ENCODE measurements around the gene CAMK2D.

The CAMK2D gene

DNA sequence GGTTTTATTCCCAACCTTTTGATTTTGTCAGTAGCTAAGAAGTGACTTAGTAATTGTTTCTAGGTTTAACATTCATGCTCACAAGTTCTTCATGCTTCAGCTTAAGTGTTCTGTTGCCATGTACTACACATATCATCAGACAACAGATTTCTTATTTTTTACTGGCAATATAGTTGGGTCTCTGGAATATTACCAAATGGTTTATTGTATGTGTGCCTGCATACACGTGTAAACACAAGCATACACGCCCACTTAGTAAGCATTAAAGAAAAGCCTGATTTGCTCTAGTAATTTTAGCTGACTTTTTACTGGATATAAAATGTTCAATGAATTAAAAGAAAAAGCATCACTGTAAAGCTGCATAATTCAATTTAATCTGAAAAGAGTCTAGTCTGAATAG, 199.8 kb downstream of the CAMK2D start:
- no peak for DNase-seq

DNA sequence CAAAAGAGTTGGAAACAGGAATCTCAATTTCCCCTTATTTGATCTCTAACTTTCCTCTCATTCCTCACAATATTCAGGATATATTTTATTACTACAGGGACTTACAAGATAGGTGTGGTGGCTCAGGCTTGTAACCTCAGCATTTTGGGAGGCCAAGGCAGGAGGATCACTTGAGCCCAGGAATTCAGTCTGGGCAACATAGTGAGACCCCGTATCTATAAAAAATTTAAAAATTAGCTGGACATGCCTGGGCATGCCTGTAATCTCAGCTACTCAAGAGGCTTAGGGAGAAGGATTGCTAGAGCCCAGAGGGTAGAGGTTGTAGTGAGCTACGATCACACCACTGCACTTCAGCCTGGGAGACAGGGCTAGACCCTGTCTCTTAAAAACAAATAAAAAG, 200.4 kb downstream of the CAMK2D start:
- DNase-seq, result no peak

DNA sequence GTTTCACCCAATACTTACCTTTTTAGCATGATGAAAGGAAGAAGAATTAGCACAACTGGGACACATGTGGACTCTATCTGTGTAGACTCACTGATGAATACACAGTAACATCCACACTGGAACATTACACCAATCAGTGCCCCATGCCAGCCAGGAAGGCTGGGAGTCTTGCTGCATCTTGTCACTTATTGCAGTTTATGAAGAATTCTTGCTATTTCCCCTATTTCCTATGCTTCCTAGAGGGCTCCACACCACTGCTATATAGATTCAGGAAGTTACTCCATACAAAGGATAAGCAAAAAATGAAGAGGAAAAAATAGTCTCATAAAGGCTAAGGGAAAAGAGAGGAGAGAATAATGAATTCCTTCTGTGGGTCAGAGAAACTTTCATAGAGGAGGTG, 201.0 kb downstream of the CAMK2D start:
- no peak for DNase-seq

DNA sequence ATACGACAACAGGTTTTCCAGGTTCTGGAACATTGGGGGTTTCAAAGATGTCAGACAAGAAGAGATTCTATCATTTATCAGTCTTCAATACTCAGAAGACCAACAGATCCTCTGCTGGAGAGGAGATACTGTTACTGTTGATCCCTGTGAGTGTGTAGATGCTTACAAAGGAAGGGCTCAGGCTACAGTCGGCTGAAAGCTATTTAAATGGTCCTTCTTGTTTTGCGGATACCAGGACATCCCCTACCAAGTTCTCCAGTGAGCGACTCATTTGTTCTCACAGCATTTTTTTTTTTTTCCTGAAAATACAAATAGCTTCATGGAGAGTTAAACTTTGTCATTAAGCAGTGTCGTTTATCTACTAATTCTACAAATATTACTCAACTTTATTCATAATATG, 201.6 kb downstream of the CAMK2D start:
- no peak for DNase-seq

DNA sequence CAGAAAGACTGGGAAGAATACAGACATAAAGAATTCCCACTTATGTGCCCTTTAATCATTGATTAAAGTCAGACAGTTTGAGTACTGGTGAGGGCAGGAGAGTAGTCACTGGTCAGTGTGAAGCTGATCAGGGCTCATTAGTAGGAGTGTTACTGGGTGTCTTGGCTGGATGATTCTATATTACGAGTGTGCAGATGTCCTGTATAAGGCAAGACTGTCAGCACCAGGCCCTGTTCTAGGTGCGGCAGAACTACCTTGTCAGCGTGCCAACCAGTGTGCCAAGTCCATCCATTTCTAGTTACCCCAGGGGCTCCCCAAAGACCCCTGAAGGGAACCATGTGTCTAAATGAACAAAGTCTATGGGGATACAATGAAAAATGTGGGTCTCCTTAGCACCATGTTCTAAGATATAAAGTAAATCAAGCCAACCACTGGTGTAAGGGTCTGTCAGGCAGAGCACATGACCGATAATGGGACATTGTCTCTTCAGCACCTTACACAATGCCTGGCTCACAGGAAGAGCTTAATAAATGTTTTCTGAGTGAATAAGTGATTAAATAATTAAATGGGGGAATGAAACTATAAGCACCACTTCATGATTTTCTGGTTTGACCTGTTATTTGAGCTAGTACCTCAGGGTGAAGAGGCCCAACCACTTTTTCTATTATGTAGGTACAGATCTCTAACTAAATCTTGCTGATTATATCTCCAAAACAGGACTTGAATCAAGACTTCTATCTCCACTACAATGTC, 205.0 kb downstream of the CAMK2D start:
- DNase-seq, result no peak

DNA sequence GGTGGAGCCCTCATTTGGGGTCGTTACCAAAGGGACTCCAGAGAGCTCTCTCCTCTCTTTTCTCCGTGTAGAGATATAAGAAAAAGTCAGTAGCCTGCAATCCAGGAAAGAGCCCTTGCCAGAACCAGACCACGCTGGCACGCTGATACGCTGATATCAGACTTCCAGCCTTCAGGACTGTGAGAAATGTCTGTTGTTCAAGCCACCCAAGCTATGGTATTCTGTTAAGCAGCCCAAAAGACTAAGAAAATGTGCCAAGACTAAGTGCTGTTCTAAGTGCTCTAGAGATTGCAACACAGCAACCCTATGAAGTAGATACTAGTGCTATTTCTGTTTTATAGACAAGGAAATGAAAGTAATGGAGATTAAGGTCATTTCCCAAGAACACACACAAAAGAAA, 205.7 kb downstream of the CAMK2D start:
- DNase-seq, result no peak

DNA sequence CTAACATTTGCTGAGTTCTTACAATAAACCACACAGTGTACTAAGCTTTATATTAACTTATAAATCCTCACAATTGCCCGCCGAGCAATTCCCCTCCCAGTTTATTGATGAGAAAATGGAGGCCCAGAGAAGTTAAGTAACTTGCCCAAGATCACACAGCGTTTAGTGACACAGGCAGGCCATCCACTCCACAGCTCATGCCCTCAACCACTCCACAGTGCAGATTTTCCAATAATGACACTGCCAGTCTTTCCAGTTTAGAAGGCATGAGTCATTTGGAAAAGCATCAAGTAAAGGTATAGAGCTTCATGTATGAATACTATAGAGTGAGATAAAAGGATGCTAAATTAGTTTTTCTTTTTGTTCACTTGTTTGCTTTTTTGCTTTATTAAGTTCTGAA, 208.5 kb downstream of the CAMK2D start:
- DNase-seq, result no peak

DNA sequence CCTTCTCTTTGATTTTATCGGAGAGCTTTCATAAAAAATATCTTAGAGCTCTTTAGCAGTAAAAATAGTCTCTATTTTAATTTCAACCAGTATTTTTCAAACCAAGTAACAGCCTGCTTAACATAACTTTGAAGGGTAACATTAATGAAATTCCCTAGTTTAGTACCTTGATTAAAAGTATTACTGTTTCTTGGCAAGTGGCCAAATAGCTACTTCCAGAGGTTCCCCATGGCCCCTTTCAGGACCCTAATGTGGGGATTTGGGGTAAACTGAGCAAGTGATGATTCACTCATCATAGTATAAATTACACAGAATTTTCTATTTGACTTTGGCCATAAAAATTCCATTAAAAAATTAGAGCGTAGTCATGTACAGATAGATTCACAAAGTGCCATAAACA, 211.0 kb downstream of the CAMK2D start:
- DNase-seq, result no peak

DNA sequence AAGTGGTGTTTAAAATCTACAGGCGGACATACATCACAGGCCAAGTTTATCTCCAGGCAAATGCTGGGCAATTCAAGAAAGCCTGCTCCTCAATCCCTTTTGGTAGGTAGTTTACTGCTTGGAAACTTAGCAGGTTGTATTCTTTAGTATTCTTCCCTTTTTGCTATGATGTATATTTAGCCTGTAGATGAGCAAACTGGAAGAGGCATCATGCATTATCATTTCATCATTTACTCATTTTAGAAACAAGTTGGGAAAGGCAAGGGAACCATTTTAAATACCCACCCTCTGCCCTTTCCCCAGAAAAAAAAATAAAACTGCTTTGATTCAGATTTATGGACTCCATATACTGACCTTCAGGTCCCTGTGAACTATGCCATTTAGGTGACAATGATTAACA, 213.2 kb downstream of the CAMK2D start:
- no peak for DNase-seq

DNA sequence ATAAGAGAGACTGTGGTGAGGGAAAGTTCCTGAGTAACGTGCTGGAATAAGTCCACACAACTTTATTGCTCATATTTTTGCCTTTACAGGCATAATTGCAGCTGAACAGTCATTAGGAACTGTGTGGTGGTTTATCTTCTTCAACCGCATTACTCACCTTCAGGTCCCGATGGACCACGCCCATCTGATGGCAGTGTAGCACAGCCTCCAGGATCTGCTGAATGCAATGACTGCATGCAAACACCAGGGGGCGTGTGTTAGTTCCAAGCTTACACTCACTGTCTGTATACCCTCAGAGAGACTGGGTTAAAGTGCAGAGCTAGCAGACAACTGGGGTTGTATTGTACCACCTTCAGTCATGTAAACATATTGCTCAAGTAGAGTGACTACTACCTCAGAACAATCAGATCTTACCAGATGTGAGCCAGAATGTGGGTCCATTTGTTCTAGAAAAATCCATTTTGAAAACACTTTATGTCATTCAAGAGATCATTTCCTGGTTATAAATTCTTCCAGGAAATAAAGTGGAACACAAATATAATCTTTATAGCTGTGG, 214.0 kb downstream of the CAMK2D start:
- peak; percentile 90 to 95 for DNase-seq

DNA sequence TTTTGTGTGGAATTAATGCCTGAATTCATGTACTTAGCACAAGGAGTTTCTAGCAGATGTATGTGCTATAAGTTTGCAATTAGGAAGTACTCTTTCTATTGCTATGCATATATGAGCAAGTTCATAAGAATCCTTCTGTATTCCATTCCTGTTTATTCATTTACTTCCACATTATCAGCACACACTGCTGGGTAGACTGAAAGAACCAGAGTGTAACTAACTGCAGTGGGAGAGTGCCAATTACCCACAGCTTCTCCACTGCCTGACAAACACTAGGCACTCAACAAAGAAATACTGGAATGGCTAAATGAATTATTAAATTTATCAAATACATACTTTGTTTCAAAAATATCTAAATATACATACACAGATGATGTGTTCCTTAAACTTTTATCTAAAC, 219.6 kb downstream of the CAMK2D start:
- DNase-seq, result no peak

DNA sequence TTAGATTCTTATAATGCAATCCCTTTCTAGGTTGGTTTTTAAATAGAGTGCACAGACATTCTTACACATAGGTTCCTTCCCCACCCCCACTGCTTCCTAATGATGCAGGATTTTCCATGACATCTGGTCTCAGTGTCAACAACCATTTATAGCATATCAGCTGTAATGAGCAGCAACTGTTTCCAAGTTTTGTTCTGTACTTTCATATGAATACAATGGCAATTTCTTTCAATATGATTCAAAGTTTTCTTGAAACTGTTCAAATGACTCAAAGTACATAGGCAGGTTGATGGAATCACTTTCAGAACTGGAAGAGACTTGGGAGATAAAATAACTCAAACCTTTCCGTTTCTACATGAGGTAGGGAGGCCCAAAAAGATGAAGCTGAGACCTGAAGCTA, 220.7 kb downstream of the CAMK2D start:
- DNase-seq, result peak in 1 of 2 experiments; percentile 3

DNA sequence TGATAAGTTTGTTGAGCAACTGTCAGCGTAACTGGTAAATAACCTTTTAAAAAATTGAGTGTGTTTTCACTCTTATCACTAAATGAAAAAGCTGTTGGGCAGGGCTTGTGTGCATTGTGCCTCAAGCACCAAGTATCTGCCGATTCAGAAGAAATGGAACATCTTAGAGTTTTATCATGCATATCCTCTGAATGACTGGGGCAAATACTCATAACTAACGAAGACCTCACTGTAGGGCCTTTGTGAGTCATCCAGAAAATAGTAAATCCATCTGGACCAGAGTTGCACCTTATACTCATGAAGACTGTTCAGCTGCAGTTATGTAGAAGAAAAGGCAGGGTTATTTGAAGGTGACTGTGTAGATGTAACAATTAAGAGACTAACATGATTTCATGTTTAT, 222.1 kb downstream of the CAMK2D start:
- no peak for DNase-seq

DNA sequence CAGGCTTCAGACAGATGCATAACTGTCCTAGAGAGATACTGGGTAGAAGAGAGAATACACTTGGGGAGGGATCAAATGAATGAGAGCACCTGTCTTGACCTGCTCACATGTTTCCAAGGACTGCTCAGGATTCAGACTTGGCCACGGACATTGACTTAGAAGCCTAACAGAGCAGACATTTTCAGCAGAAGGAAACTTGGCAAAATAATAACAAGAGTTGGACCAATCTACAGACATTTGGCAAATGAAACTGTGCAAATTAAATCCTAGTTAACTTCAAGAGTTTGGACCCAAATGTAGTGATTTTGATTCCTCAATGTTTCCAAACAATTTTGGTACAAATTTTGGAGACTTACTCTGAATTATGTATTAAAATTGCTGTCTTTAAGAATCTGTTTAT, 223.9 kb downstream of the CAMK2D start:
- DNase-seq, result no peak

DNA sequence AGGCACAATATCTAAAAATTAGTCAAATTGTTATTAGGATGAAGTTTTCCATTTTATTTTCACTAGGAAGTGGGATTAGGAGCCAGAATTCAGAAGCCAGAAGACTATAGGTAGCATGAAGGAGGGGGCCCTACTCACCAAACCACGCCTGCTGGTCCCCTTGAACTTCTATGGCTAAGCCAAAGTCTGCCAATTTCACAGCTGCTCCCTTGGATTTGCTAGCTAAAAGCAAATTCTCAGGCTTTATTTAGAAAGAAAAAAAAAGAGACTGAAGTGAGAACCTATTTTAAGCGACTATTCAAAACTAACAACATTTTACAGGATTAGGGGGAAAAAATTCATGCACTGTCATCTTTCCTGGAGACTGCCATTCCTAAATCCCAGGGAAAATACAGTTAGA, 224.3 kb downstream of the CAMK2D start:
- no peak for DNase-seq

DNA sequence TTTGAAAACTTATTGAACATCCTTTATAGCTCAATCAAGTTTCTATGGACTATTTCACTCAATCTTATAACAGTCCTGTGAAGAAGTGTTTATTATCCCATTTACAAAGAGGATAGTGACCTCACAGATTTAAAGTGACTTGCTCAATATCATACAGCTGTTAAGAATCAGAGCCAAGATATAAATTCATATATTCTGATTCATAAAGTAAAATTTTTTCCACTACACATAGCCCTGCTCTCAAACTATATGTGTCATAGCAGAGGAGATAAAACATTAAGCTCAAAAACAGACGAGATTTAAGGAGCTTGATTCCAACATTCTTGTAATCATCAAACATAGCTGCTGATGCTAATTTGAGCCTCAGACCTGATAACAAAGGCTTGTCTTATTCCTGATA, 226.8 kb downstream of the CAMK2D start:
- no peak for DNase-seq

DNA sequence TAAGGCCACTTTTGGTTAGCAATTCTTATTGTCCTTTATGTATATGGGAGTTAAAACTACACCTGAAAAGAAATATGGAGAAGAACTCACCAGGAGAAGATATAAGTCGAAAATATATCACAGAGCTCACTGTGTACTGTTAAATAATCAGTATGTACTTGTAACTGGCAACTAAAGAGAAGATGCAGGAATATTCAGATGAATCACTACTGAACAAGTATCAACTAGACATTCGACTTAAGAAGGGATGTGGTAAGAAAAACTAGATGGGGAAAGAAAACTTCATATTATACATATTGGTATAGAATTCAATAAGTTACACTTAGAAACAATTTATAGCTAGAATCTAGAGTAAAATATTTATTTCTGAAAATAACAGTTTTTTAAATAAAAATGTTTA, 230.0 kb downstream of the CAMK2D start:
- DNase-seq, result no peak

DNA sequence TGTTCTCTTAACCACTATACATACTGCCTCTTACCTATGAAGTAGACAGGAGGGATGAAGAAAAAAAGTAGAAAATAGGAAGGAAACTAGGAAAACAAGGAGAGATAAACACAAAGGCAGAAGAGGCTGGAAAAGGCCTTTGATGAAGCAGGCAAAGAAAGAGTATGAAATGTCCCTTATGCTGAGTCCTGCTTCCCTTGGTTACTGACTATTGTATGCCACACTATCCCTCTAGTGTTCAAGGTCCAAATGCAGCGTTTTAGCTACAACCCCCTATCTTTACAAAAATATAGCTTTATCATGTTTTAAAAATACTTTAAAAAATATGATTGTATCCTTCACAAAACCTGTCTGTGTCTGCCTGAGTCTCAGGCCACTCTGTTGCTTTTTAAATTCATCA, 233.1 kb downstream of the CAMK2D start:
- DNase-seq, result no peak

DNA sequence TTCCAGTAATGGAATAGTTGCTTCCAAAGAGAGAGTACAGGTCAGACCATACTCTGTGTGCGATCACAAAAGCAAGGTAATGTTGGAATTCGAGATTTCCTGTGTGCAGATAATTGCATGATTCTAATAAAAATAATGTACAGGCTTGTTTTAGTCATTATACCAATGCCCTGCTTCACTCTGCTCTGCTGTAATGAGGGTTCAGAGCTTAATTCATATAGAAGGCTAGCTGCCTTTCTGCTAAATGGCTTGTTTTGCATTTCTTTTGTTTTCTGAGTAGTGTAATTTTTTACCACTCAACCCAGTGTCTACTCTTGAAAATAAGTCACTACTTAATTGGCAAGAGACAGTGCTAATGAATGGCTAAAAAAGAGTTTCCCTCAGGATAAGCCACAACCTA, 236.0 kb downstream of the CAMK2D start:
- DNase-seq, result no peak

DNA sequence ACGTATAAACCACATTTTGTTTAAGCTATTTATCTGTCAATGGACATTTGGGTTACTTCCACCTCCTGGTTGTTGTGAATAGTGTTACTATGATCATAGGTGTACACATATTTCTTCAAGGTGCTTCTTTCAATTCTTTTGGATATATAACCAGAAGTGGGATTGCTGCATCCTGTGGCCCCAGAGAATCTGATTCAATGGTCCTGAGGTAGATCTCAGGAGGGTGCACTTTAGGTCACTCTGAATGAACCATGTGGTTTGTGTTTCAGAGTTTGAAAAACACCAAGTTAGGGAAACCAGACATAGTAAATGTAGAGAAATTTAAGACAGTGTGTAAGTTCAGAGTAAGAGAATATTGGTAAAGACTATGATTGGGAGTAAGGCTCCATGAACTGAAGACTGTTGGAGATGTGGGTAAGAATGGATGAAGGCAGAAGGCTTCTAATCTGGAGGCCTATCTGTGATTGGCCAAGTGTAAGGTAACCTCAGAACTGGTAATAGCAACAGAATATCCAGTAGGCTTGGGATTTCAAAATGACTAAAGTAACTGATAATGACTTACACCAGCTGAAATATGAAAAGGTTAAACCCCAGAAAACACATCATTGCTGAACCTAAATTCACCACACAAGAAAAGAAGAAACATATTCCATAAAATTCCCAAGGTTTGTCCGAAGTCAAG, 236.9 kb downstream of the CAMK2D start:
- DNase-seq, result no peak

DNA sequence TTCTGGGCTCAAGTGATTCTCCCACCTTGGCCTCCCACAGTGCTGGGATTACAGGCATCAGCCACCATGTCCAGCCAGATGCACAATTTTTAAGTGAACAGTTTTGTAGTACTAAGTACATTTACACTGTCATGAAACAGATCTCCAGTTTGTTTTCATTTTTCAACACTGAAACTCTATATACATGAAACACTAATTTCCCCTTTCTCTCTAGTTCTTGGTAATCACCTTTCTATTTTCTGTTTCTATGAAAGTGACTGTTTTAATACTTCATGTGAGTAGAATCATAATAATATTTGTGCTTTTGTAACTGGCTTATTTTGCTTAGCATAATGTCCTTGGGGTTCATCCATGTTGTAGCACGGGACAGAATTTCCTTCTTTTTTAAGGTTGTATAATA, 237.4 kb downstream of the CAMK2D start:
- DNase-seq, result no peak

DNA sequence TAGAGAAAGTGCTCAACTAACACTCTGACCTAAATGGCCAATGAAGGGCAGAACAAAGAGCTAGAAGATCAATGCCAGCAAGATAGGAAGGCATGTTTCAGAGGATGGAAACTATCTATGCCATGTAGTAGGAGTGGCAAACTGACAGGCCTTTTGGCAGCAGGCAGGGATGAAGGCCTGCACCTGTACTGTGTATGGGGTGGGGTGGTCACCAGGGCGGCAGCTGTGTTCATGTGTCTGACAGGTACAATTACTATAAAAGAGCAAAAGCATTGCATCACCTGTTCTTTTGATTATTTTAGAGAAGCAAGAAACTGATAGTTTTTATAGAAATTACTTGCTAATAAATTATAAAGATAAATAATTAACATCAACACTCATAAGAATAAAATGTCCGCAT, 239.1 kb downstream of the CAMK2D start:
- DNase-seq, result no peak

DNA sequence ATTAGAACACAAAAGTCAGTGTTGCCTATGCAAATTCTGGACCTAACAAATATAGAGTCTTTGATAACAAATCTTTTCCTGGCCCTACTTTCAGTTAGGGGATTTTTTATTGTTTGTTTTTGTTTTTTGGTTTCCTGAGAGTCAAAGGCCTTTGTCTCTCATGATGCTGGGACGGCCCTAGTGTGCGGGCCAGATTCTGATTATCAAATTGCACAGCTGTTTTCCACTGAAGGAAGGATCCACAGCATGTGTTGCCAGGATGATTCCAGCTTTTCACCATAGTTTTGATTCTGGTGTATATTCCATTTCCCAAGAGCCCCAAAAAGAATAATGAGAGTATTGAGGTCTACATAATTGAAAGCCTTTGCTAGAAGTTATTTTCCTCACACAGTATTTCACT, 248.2 kb downstream of the CAMK2D start:
- DNase-seq, result no peak

DNA sequence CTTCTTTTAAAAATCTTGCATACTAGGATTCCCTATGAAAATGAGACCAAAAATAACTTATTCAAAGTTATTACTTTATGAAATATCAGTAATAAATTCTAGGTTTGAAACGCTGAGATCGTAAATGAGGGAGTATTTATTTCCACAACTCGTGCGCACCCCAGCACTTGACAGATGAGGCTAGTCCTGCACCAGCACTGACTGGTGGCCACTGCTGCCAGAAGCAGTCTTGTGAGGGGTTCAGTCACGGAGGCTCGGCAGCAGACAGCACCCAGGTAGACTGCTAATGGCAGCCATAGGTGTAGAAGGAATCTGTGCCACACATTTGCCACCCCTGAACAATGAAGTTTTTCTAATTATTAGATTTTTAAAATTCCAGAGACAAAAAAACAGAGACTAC, 248.7 kb downstream of the CAMK2D start:
- no peak for DNase-seq

DNA sequence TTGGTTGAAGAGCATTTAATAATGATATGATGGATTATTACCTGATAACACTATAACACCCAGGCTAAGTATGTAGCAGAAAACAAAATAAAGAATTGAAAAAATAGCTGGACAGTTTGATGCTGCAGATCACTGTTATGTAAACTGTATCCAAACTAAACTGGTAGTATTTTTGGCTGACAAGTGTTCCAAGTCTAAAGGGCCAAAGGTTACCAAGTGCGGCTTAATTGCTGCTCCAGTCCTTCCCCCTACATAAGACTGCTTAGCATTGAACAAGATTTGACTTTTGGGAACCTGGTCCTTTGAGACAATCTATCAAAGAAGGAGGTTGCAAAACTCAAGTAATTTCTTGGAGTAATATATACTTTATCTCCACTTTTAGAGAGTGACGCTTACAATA, 249.6 kb downstream of the CAMK2D start:
- no peak for DNase-seq

All from NCI-H526 (cell line).